Type B pancreatic cell (in vitro differentiated cells): ENCODE results near the gene MDH1. TPM values are rescaled to one million over a fixed set of nuclear protein-coding genes. Genes with fewer than 3 reads are reported as not detected.

Source experiments
- DNase-seq: peaks from one replicate; pipeline ENCODE4 v3.0.0; 2021; ENCODE audit warnings: mixed read lengths; ENCODE audit not compliant: unreplicated experiment; ENCODE audit errors: extremely low spot score
- H3K27ac Mint-ChIP-seq: 2 replicates; pipeline ENCODE4 v1.8.0; 2021; ENCODE audit warnings: mild to moderate bottlenecking, mixed read lengths
- H3K27me3 Mint-ChIP-seq: 2 replicates; pipeline ENCODE4 v1.8.0; 2021; ENCODE audit warnings: mixed read lengths
- H3K36me3 Mint-ChIP-seq: 2 replicates; pipeline ENCODE4 v1.8.0; 2021; ENCODE audit warnings: mixed read lengths
- H3K4me1 Mint-ChIP-seq: one replicate; pipeline ENCODE4 v1.8.0; 2021; ENCODE audit warnings: mixed read lengths; ENCODE audit not compliant: unreplicated experiment
- H3K4me3 Mint-ChIP-seq: 2 replicates; pipeline ENCODE4 v1.8.0; 2021; ENCODE audit warnings: mild to moderate bottlenecking, mixed read lengths
- H3K9me3 Mint-ChIP-seq: 2 replicates; pipeline ENCODE4 v1.8.0; 2021; ENCODE audit warnings: mixed read lengths
- CTCF ChIP-seq: fragments of 200-600 bp; sonication (generic); conservative IDR thresholded peaks from 2 replicates; pipeline ENCODE4 v1.5.0; 2021; ENCODE audit warnings: antibody characterized with exemption, mild to moderate bottlenecking
- total RNA-seq: library from RNA; stranded (reverse); gene quantifications from 2 replicates; pipeline ENCODE4 v1.2.1, GENCODE V29; 2021; ENCODE audit warnings: low replicate concordance

MDH1 gene
- total RNA-seq, 1 donor from 2014 or later: 177 TPM

- DNase-seq: no peak
- Mint-ChIP-seq H3K9me3 (peaks cover 6% of the 10 kb centered on the region), H3K27me3 (no peaks in the 10 kb centered on the region), H3K4me1 (no peaks in the 10 kb centered on the region), H3K4me3 (no peak overlapping the region), H3K27ac (no peak overlapping the region), H3K36me3 (no peaks in the 10 kb centered on the region)
- TF ChIP-seq CTCF: no peak
Observed at GRCh38 chr2:63631501-63631900, 42.7 kb downstream of the MDH1 start.

- no peak overlapping the region for H3K4me3 Mint-ChIP-seq
- H3K27me3 Mint-ChIP-seq: no peaks in the 10 kb centered on the region
- peaks cover 10% of the 10 kb centered on the region for H3K9me3 Mint-ChIP-seq
- H3K27ac Mint-ChIP-seq: no peak overlapping the region
- H3K4me1 Mint-ChIP-seq: no peaks in the 10 kb centered on the region
- TF ChIP-seq CTCF: no peak
- no peaks in the 10 kb centered on the region for H3K36me3 Mint-ChIP-seq
- no peak for DNase-seq
Observed at GRCh38 chr2:63632382-63632781, 43.6 kb downstream of the MDH1 start.

GRCh38 chr2:63639344-63639743, 50.6 kb downstream of the MDH1 start:
- Mint-ChIP-seq H3K36me3 (no peaks in the 10 kb centered on the region), H3K4me1 (no peaks in the 10 kb centered on the region), H3K9me3 (peaks cover 6% of the 10 kb centered on the region), H3K4me3 (no peak overlapping the region), H3K27me3 (no peaks in the 10 kb centered on the region), H3K27ac (no peak overlapping the region)
- TF ChIP-seq CTCF: no peak
- no peak for DNase-seq

GRCh38 chr2:63642946-63643345, 54.2 kb downstream of the MDH1 start:
- no peaks in the 10 kb centered on the region for H3K9me3 Mint-ChIP-seq
- H3K4me3 Mint-ChIP-seq: no peak overlapping the region
- H3K27ac Mint-ChIP-seq: no peak overlapping the region
- no peak for TF ChIP-seq CTCF
- no peaks in the 10 kb centered on the region for H3K4me1 Mint-ChIP-seq
- no peaks in the 10 kb centered on the region for H3K36me3 Mint-ChIP-seq
- no peaks in the 10 kb centered on the region for H3K27me3 Mint-ChIP-seq
- no peak for DNase-seq

GRCh38 chr2:63643486-63643885, 54.7 kb downstream of the MDH1 start:
- Mint-ChIP-seq H3K4me3 (no peak overlapping the region), H3K27me3 (no peaks in the 10 kb centered on the region), H3K9me3 (no peaks in the 10 kb centered on the region), H3K4me1 (no peaks in the 10 kb centered on the region), H3K27ac (no peak overlapping the region), H3K36me3 (no peaks in the 10 kb centered on the region)
- DNase-seq: no peak
- no peak for TF ChIP-seq CTCF

- Mint-ChIP-seq H3K27ac (no peak overlapping the region), H3K36me3 (no peaks in the 10 kb centered on the region), H3K27me3 (no peaks in the 10 kb centered on the region), H3K9me3 (no peaks in the 10 kb centered on the region), H3K4me3 (no peak overlapping the region), H3K4me1 (no peaks in the 10 kb centered on the region)
- DNase-seq: no peak
- TF ChIP-seq CTCF: no peak
Observed at GRCh38 chr2:63648632-63649031, 59.9 kb downstream of the MDH1 start.
